CD14-positive monocyte (primary cell): ENCODE results near the gene ZNF143. TPM values are rescaled to one million over a fixed set of nuclear protein-coding genes. Genes with fewer than 3 reads are reported as not detected.

ENCODE experiments used
- DNase-seq, 3 donors: peaks; one replicate each; pipeline ENCODE4 v3.0.0-alpha.2; 2011 to 2022
- H2AFZ ChIP-seq: 2 replicates; pipeline ENCODE4 v1.6.0; 2012; ENCODE audit warnings: mild to moderate bottlenecking, low read depth, low read length, inconsistent platforms; ENCODE audit not compliant: insufficient read depth, poor library complexity, severe bottlenecking
- H3K27ac ChIP-seq, 2 donors: 1 replicate in 1 of 2; 2 replicates in 1 of 2; pipeline ENCODE4 v1.5.1; 2012 to 2013; ENCODE audit warnings: low read length in 2 of 2, control low read depth in 1 of 2, inconsistent platforms in 1 of 2, low read depth in 1 of 2, mild to moderate bottlenecking in 1 of 2
- H3K27me3 ChIP-seq, 2 donors: one replicate each; pipeline versions ENCODE4 v1.6.0 to v1.6.1; 2011 to 2013; ENCODE audit warnings: low read length in 2 of 2; ENCODE audit not compliant: control insufficient read depth in 2 of 2, insufficient read depth in 2 of 2
- H3K36me3 ChIP-seq, 2 donors: replicated peaks in 1 of 2; 1 replicate in 1 of 2; 2 replicates in 1 of 2; pipeline versions ENCODE4 v1.5.1 to v1.6.1; 2012 to 2013; ENCODE audit warnings: low read length in 2 of 2, control low read depth in 1 of 2, inconsistent platforms in 1 of 2, mild to moderate bottlenecking in 1 of 2; ENCODE audit not compliant: insufficient read depth in 2 of 2, control insufficient read depth in 1 of 2
- H3K4me1 ChIP-seq, 2 donors: 1 replicate in 1 of 2; 2 replicates in 1 of 2; pipeline versions ENCODE4 v1.5.1 to v1.6.1; 2012 to 2013; ENCODE audit warnings: low read length in 2 of 2, control low read depth in 1 of 2, inconsistent platforms in 1 of 2, mild to moderate bottlenecking in 1 of 2, moderate library complexity in 1 of 2; ENCODE audit not compliant: insufficient read depth in 2 of 2, control insufficient read depth in 1 of 2
- H3K4me2 ChIP-seq: replicated peaks from 2 replicates; pipeline ENCODE3; 2012; ENCODE audit warnings: low read length, moderate library complexity, mild to moderate bottlenecking; ENCODE audit not compliant: poor library complexity, severe bottlenecking; ENCODE audit errors: extremely low read depth
- H3K4me3 ChIP-seq, 3 experiments: fragments of 200-600 bp in 1 of 3; sonication (generic) in 1 of 3; replicated peaks in 1 of 3; 1 replicate in 2 of 3; 2 replicates in 1 of 3; pipeline ENCODE4 v1.5.1; 2011 to 2013; ENCODE audit warnings: low read length in 3 of 3, mild to moderate bottlenecking in 3 of 3, control low read depth in 2 of 3, low read depth in 2 of 3, inconsistent platforms in 1 of 3, moderate library complexity in 1 of 3
- H3K79me2 ChIP-seq: 2 replicates; pipeline ENCODE4 v1.6.0; 2012; ENCODE audit warnings: mild to moderate bottlenecking, control low read depth, inconsistent platforms, low read length, moderate library complexity; ENCODE audit not compliant: insufficient read depth
- H3K9ac ChIP-seq: 2 replicates; pipeline ENCODE4 v1.6.0; 2017; ENCODE audit warnings: low read length, mild to moderate bottlenecking; ENCODE audit not compliant: insufficient read depth, poor library complexity, severe bottlenecking
- H3K9me3 ChIP-seq, 2 donors: replicated peaks in 1 of 2; 1 replicate in 1 of 2; 2 replicates in 1 of 2; pipeline versions ENCODE4 v1.5.1 to v1.6.1; 2012 to 2013; ENCODE audit warnings: low read length in 2 of 2, control low read depth in 1 of 2; ENCODE audit not compliant: control insufficient read depth in 1 of 2, insufficient read depth in 1 of 2
- H4K20me1 ChIP-seq: 2 replicates; pipeline ENCODE4 v1.6.0; 2012; ENCODE audit warnings: mild to moderate bottlenecking, low read length, control low read depth, moderate library complexity; ENCODE audit not compliant: insufficient read depth
- H3K27ac Mint-ChIP-seq, 7 donors: one replicate each; pipeline ENCODE4 v1.8.0; 2020; ENCODE audit warnings: mild to moderate bottlenecking in 7 of 7, mixed read lengths in 7 of 7, moderate library complexity in 6 of 7, inconsistent platforms in 2 of 7
- H3K27me3 Mint-ChIP-seq, 3 donors: one replicate each; pipeline ENCODE4 v1.8.0; 2021 to 2022; ENCODE audit warnings: low read depth in 3 of 3, mild to moderate bottlenecking in 3 of 3, mixed read lengths in 3 of 3, moderate library complexity in 3 of 3, inconsistent platforms in 1 of 3
- H3K36me3 Mint-ChIP-seq, 2 donors: one replicate each; pipeline ENCODE4 v1.8.0; 2020; ENCODE audit warnings: mixed read lengths in 2 of 2, inconsistent platforms in 1 of 2, mild to moderate bottlenecking in 1 of 2
- H3K4me1 Mint-ChIP-seq: one replicate; pipeline ENCODE4 v1.8.0; 2020; ENCODE audit warnings: mild to moderate bottlenecking, mixed read lengths
- H3K4me3 Mint-ChIP-seq, 2 donors: one replicate each; pipeline ENCODE4 v1.8.0; 2020; ENCODE audit warnings: mild to moderate bottlenecking in 2 of 2, mixed read lengths in 2 of 2, moderate library complexity in 1 of 2
- H3K9me3 Mint-ChIP-seq, 7 donors: one replicate each; pipeline ENCODE4 v1.8.0; 2020 to 2022; ENCODE audit warnings: mixed read lengths in 7 of 7, mild to moderate bottlenecking in 6 of 7, moderate library complexity in 6 of 7, inconsistent platforms in 2 of 7
- WGBS: methylation state at CpG from one replicate; pipeline ENCODE4 v1.1.5; 2013; ENCODE audit warnings: missing lambda C conversion rate; ENCODE audit not compliant: insufficient coverage; 5-methylcytosine and 5-hydroxymethylcytosine counted together
- intact Hi-C, 2 donors: fragments of 100-400 bp; cut with micrococcal nuclease; formaldehyde crosslinking; loops; one replicate each; pipeline versions ENCODE4 v1.15.0 to v1.15.1; 2023
- polyA plus RNA-seq, 3 donors: library from polyadenylated mRNA; depleted of rRNA in 1 of 3; unstranded in 2 of 3; stranded (reverse) in 1 of 3; fragments of 300-500 nt in 2 of 3; fragments of >200 nt in 1 of 3; fragmentation: Illumina TruSeq in 2 of 3; gene quantifications; 1 replicate in 2 of 3; 2 replicates in 1 of 3; pipeline ENCODE4 v1.2.3, GENCODE V29; 2012 to 2021
- TF ChIP-seq, protein P1 (sequence below): fragments of 200-600 bp; IDR thresholded peaks from one replicate; pipeline ENCODE4 v1.8.0; 2022; ENCODE audit warnings: antibody characterized with exemption, mild to moderate bottlenecking

ZNF143 gene
- polyA plus RNA-seq, 3 donors, result 26.8 to 30.5 (median 30.1) TPM

DNA sequence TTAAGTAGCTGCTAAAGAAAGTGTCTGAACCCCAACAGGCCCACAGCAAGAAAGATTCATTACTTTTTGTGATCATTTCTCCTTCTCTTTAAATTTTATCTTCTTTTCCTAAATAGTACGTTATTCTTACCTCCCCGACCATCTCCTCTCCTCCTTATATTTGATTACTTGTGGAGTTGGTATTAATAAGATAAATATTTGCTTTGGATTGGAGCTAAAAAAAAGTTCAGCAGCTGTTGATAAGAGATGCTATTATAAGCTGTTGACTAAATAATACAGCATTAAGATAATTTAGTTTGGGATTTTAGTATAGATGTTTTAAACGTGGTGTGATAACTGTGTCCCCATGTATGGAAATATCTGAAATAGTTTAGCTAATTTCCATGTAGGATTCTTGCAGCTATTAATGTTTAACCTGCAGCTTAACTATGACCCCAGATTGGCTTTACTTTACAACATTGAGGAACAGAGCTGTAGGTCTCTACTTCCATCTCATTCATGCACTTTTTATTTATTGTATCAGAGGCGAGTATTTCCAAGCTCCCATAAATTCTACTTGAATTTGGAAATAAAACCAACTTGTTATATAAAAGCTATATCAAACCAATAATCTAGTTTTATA is 37.8 kb downstream of the ZNF143 start:
- intact Hi-C loops, result no loop called here
- Histone ChIP-seq H3K79me2 (no peaks in the 10 kb centered on the region), H3K9ac (no peak overlapping the region), H3K36me3 (peaks cover 73 to 96% of the 10 kb centered on the region in 2 donors), H3K4me1 (peaks cover 9 to 15% of the 10 kb centered on the region in 2 donors), H3K4me2 (no peak overlapping the region), H3K9me3 (no peaks in the 10 kb centered on the region), H2AFZ (no peak overlapping the region), H3K27me3 (no peaks in the 10 kb centered on the region), H4K20me1 (no peaks in the 10 kb centered on the region), H3K27ac (no peak overlapping the region), H3K4me3 (no peak overlapping the region)
- DNase-seq, result no peak
- no peak overlapping the region for H3K4me3 Mint-ChIP-seq
- H3K27me3 Mint-ChIP-seq, result no peaks in the 10 kb centered on the region
- H3K4me1 Mint-ChIP-seq, result peaks cover 10% of the 10 kb centered on the region
- TF ChIP-seq, protein P1, sequence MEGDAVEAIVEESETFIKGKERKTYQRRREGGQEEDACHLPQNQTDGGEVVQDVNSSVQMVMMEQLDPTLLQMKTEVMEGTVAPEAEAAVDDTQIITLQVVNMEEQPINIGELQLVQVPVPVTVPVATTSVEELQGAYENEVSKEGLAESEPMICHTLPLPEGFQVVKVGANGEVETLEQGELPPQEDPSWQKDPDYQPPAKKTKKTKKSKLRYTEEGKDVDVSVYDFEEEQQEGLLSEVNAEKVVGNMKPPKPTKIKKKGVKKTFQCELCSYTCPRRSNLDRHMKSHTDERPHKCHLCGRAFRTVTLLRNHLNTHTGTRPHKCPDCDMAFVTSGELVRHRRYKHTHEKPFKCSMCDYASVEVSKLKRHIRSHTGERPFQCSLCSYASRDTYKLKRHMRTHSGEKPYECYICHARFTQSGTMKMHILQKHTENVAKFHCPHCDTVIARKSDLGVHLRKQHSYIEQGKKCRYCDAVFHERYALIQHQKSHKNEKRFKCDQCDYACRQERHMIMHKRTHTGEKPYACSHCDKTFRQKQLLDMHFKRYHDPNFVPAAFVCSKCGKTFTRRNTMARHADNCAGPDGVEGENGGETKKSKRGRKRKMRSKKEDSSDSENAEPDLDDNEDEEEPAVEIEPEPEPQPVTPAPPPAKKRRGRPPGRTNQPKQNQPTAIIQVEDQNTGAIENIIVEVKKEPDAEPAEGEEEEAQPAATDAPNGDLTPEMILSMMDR, result no peak
- H3K27ac Mint-ChIP-seq, result no peak overlapping the region
- no CpG with 5 or more reads among the region's 4 CpGs for WGBS
- peaks cover 78 to 91% of the 10 kb centered on the region in 2 donors for H3K36me3 Mint-ChIP-seq
- no peaks in the 10 kb centered on the region for H3K9me3 Mint-ChIP-seq

DNA sequence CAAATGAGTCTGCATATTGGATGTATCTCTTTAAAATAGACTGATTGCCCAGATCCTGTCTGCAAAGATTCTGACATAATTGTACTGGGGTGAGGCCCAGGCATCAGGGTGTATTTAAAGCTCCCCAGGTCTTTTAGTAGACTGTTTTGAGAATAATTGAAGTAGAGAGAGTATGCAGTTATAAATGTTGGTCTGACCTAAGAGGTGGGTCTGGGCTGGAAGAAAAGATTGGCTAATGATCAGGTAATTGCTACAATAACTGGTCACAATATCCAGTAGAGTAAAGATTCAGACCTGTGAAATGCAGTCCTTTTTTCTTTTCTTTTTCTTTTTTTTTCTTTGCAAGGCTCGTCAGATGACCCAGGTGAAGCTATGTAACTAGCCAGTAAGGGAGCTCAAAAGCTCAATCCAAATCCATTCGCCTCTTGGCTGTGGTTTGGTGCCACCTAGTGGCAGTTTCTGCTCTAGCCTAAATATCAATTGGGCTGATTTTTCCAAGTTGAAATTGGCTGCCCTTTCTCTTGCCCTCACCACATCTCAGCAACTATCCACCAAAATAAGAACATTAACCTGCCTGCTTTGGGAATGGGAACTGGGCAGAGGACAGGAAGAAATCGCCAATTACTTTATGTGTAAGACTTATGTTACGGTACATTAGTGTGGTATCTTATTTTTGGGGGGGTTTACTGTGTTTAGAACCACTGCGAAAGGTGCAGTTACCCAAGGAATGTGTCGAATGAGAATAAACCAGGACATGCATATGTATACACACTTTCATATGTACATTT is 45.9 kb downstream of the ZNF143 start:
- WGBS, result 38% methylated on average over 5 of the region's 6 CpGs
- H2AFZ ChIP-seq, result no peak overlapping the region
- H3K27ac Mint-ChIP-seq, result peak overlapping the region in 2 of 7 donors; percentile 12 to 50
- no peak overlapping the region for H3K27ac ChIP-seq
- no peak overlapping the region for H3K4me3 ChIP-seq
- no peaks in the 10 kb centered on the region for H3K27me3 Mint-ChIP-seq
- peaks cover 19 to 23% of the 10 kb centered on the region in 2 donors for H3K4me1 ChIP-seq
- no peak overlapping the region for H3K9ac ChIP-seq
- H3K27me3 ChIP-seq, result no peaks in the 10 kb centered on the region
- peak; percentile 51 to 71 (median 67) for DNase-seq
- H3K79me2 ChIP-seq, result peaks cover 6% of the 10 kb centered on the region
- TF ChIP-seq, protein P1, result peak; percentile 92
- no peaks in the 10 kb centered on the region for H3K9me3 ChIP-seq
- peaks cover 33 to 57% of the 10 kb centered on the region in 2 donors for H3K36me3 ChIP-seq
- H3K9me3 Mint-ChIP-seq, result no peaks in the 10 kb centered on the region
- intact Hi-C loops, result no loop called here
- H4K20me1 ChIP-seq, result peaks cover 24% of the 10 kb centered on the region
- H3K36me3 Mint-ChIP-seq, result peaks cover 30 to 60% of the 10 kb centered on the region in 2 donors
- peaks cover 22% of the 10 kb centered on the region for H3K4me1 Mint-ChIP-seq
- H3K4me2 ChIP-seq, result no peak overlapping the region
- no peak overlapping the region for H3K4me3 Mint-ChIP-seq
